Type B pancreatic cell (in vitro differentiated cells): ENCODE measurements around the gene RAB11A. TPM values are rescaled to one million over a fixed set of nuclear protein-coding genes. Genes with fewer than 3 reads are reported as not detected.

Source experiments
- DNase-seq: peaks from one replicate; pipeline ENCODE4 v3.0.0; 2021; ENCODE audit warnings: mixed read lengths; ENCODE audit not compliant: unreplicated experiment; ENCODE audit errors: extremely low spot score
- H3K27ac Mint-ChIP-seq: 2 replicates; pipeline ENCODE4 v1.8.0; 2021; ENCODE audit warnings: mild to moderate bottlenecking, mixed read lengths
- H3K27me3 Mint-ChIP-seq: 2 replicates; pipeline ENCODE4 v1.8.0; 2021; ENCODE audit warnings: mixed read lengths
- H3K36me3 Mint-ChIP-seq: 2 replicates; pipeline ENCODE4 v1.8.0; 2021; ENCODE audit warnings: mixed read lengths
- H3K4me1 Mint-ChIP-seq: one replicate; pipeline ENCODE4 v1.8.0; 2021; ENCODE audit warnings: mixed read lengths; ENCODE audit not compliant: unreplicated experiment
- H3K4me3 Mint-ChIP-seq: 2 replicates; pipeline ENCODE4 v1.8.0; 2021; ENCODE audit warnings: mild to moderate bottlenecking, mixed read lengths
- H3K9me3 Mint-ChIP-seq: 2 replicates; pipeline ENCODE4 v1.8.0; 2021; ENCODE audit warnings: mixed read lengths
- total RNA-seq: library from RNA; stranded (reverse); gene quantifications from 2 replicates; pipeline ENCODE4 v1.2.1, GENCODE V29; 2021; ENCODE audit warnings: low replicate concordance
- TF ChIP-seq, protein P1 (sequence below): fragments of 200-600 bp; sonication (generic); conservative IDR thresholded peaks from 2 replicates; pipeline ENCODE4 v1.5.0; 2021; ENCODE audit warnings: antibody characterized with exemption, mild to moderate bottlenecking

The RAB11A gene
- total RNA-seq, 1 donor from 2014 or later: 266 TPM

DNA sequence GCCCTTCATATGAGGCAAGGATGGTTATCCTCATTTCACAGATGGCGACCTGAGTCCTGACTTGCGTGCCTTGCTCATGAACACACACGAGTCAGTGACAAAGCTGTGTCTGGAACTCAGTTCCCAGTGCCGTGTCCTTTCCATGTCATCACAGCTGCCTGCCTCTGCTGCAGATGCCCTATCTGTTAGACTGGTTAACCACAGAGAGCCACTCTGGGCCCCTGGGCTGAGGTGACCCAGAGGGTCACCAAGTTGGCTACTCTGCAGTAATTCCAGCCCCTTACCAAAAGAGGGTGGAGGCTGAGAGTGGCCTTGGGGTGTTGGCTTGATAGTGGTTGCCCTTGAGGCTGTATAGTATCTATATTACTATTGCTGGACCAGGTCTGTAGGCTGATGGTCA lies 41.0 kb downstream of the RAB11A start:
- no peak overlapping the region for H3K27ac Mint-ChIP-seq
- H3K4me1 Mint-ChIP-seq: peaks cover 13% of the 10 kb centered on the region
- H3K4me3 Mint-ChIP-seq: no peak overlapping the region
- H3K9me3 Mint-ChIP-seq: no peaks in the 10 kb centered on the region
- no peaks in the 10 kb centered on the region for H3K27me3 Mint-ChIP-seq
- no peak for DNase-seq
- peaks cover 8% of the 10 kb centered on the region for H3K36me3 Mint-ChIP-seq
- TF ChIP-seq, protein P1, sequence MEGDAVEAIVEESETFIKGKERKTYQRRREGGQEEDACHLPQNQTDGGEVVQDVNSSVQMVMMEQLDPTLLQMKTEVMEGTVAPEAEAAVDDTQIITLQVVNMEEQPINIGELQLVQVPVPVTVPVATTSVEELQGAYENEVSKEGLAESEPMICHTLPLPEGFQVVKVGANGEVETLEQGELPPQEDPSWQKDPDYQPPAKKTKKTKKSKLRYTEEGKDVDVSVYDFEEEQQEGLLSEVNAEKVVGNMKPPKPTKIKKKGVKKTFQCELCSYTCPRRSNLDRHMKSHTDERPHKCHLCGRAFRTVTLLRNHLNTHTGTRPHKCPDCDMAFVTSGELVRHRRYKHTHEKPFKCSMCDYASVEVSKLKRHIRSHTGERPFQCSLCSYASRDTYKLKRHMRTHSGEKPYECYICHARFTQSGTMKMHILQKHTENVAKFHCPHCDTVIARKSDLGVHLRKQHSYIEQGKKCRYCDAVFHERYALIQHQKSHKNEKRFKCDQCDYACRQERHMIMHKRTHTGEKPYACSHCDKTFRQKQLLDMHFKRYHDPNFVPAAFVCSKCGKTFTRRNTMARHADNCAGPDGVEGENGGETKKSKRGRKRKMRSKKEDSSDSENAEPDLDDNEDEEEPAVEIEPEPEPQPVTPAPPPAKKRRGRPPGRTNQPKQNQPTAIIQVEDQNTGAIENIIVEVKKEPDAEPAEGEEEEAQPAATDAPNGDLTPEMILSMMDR: no peak

DNA sequence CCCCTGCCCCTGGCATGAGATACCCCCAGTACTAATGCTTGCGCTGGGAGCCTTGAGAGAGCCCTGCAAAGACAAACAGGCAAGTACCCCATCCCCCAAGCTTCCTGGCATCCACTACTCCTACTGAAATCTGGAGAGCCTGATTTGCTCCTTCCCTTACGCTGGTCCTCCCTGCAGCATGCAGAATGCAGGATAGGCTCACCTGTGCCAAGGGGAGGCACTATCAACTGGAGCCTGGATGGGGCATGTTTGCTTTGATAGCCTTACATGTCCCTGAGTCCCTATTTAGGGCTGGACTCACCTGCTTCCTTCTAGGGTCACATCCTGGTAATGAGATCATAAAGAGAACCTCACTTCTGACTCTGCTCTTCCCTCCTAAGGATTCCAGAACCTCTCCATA lies 42.9 kb downstream of the RAB11A start:
- TF ChIP-seq, protein P1: no peak
- peaks cover 8% of the 10 kb centered on the region for H3K4me1 Mint-ChIP-seq
- H3K9me3 Mint-ChIP-seq: no peaks in the 10 kb centered on the region
- H3K27ac Mint-ChIP-seq: no peak overlapping the region
- no peak overlapping the region for H3K4me3 Mint-ChIP-seq
- no peak for DNase-seq
- H3K27me3 Mint-ChIP-seq: no peaks in the 10 kb centered on the region
- H3K36me3 Mint-ChIP-seq: no peaks in the 10 kb centered on the region

GRCh38 chr15:65913631-65914199 lies 44.4 kb downstream of the RAB11A start:
- Mint-ChIP-seq H3K9me3 (no peaks in the 10 kb centered on the region), H3K4me3 (no peak overlapping the region), H3K27ac (no peak overlapping the region), H3K36me3 (peaks cover 7% of the 10 kb centered on the region), H3K27me3 (no peaks in the 10 kb centered on the region), H3K4me1 (peaks cover 11% of the 10 kb centered on the region)
- no peak for DNase-seq
- TF ChIP-seq, protein P1: no peak

DNA sequence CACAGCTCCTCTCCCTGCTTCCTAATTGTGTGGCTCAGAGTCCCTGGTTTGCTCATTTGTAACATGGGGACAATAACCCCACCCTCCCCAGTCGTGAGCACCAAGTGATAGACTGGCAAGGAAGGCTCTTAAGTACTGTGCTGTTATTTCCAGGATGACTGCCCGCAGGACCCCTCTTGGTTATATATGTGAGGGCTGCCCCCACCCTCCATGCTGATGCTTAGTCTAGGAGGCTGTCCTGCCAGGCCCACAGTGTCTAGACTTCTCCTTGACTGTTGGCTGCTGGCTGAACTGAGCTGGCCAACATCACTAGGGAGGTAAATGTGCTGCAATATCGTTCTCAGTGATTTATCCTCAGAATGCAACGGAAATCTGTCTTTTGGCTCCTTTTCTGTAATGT lies 45.1 kb downstream of the RAB11A start:
- Mint-ChIP-seq H3K4me1 (peaks cover 11% of the 10 kb centered on the region), H3K36me3 (peaks cover 10% of the 10 kb centered on the region)
- DNase-seq: no peak

GRCh38 chr15:65914981-65915925 lies 46.0 kb downstream of the RAB11A start:
- Mint-ChIP-seq H3K9me3 (no peaks in the 10 kb centered on the region), H3K4me3 (no peak overlapping the region), H3K27ac (no peak overlapping the region), H3K4me1 (peaks cover 15% of the 10 kb centered on the region), H3K27me3 (no peaks in the 10 kb centered on the region), H3K36me3 (peaks cover 10% of the 10 kb centered on the region)
- DNase-seq: no peak
- TF ChIP-seq, protein P1: no peak

More for the DNA sequence above, 45.1 kb downstream of the RAB11A start:
- Mint-ChIP-seq H3K27ac (no peak overlapping the region), H3K27me3 (no peaks in the 10 kb centered on the region), H3K9me3 (no peaks in the 10 kb centered on the region), H3K4me3 (no peak overlapping the region)
- TF ChIP-seq, protein P1: no peak
